ENCODE data around the gene KIF2A.

KIF2A gene

GRCh38 chr5:62308439-62308838, 2.4 kb downstream of the KIF2A start:
- Histone ChIP-seq H3K9me3 (ENCODE audit: control insufficient read depth, insufficient read depth, low read depth, low read length) (no peaks in the 10 kb centered on the region), H3K27ac (ENCODE audit: extremely low read depth, low read depth, low read length) (no peak overlapping the region), H3K4me1 (ENCODE audit: control insufficient read depth, insufficient read depth, low read length) (peaks cover 6% of the 10 kb centered on the region; the same call in 1 of the 2 replicates), H3K36me3 (ENCODE audit: control insufficient read depth in 2 of 2, insufficient read depth in 1 of 2, low read length in 2 of 2) (peaks cover 0 to 5% of the 10 kb centered on the region in 2 experiments; a peak in 1 of 3 replicates), H3K4me3 (ENCODE audit: low read depth, low read length) (no peak overlapping the region)
- ChIA-PET POLR2A (no interaction called here), CTCF (interaction anchor here (0.7 to 1.4 kb wide), 3 partner anchors 10 to 84 kb away, joined by 3 to 4 read pairs (median 3); no protein-coding TSS in a partner anchor)
- TF ChIP-seq ZNF146 (tag by site-specific recombination; IDR thresholded peaks at IDR 0.05) (peak; percentile 94), ZNF664 (tag by site-specific recombination; IDR thresholded peaks at IDR 0.05) (peak; percentile 72), ZNF76 (tag by site-specific recombination; IDR thresholded peaks at IDR 0.05; ENCODE audit: borderline replicate concordance, low read depth) (no peak), KLF17 (tag by site-specific recombination; IDR thresholded peaks at IDR 0.05) (no peak)
- TF ChIP-seq, protein P1, sequence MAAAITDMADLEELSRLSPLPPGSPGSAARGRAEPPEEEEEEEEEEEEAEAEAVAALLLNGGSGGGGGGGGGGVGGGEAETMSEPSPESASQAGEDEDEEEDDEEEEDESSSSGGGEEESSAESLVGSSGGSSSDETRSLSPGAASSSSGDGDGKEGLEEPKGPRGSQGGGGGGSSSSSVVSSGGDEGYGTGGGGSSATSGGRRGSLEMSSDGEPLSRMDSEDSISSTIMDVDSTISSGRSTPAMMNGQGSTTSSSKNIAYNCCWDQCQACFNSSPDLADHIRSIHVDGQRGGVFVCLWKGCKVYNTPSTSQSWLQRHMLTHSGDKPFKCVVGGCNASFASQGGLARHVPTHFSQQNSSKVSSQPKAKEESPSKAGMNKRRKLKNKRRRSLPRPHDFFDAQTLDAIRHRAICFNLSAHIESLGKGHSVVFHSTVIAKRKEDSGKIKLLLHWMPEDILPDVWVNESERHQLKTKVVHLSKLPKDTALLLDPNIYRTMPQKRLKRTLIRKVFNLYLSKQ (tag by site-specific recombination; IDR thresholded peaks at IDR 0.05; ENCODE audit: borderline replicate concordance) = no peak

DNA sequence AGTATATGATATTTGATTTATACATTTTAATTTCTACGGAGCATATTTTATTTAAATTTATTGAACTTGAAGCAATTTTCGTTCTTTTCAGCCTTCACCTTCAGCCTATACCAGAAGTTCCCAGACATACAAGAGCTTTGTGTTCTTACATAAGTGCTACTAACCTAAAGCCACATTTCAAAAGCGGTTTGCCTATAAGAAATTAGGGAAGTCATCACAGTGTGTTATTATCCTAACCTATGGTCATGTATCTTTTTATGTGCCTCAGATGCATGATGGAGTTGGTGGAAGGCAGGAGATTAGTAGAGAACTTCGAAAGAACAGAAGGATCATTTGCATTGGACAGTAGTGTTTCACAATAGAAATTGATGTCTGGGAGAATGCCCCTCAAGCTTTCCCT, 3.1 kb downstream of the KIF2A start:
- Histone ChIP-seq H3K9me3 (ENCODE audit: control insufficient read depth, insufficient read depth, low read depth, low read length) (no peaks in the 10 kb centered on the region), H3K4me1 (ENCODE audit: control insufficient read depth, insufficient read depth, low read length) (peaks cover 6% of the 10 kb centered on the region; the same call in 1 of the 2 replicates), H3K4me3 (ENCODE audit: low read depth, low read length) (no peak overlapping the region), H3K36me3 (ENCODE audit: control insufficient read depth in 2 of 2, insufficient read depth in 1 of 2, low read length in 2 of 2) (peaks cover 0 to 5% of the 10 kb centered on the region in 2 experiments; a peak in 1 of 3 replicates), H3K27ac (ENCODE audit: extremely low read depth, low read depth, low read length) (no peak overlapping the region)
- CTCF ChIA-PET = interaction anchor here (0.6 to 1.4 kb wide), 6 partner anchors 9 to 85 kb away, joined by 3 to 4 read pairs (median 3); no protein-coding TSS in a partner anchor
- POLR2A ChIA-PET = no interaction called here
- no peak for TF ChIP-seq ZNF416 (tag by site-specific recombination; IDR thresholded peaks at IDR 0.05)
- TF ChIP-seq TCF7L2 (IDR thresholded peaks at IDR 0.05; ENCODE audit: borderline replicate concordance, low read depth, low read length) = no peak
- TF ChIP-seq PRDM10 (tag by site-specific recombination; IDR thresholded peaks at IDR 0.05) = no peak
- no peak for TF ChIP-seq ZNF600 (tag by site-specific recombination; IDR thresholded peaks at IDR 0.05)
- TF ChIP-seq ZNF433 (tag by site-specific recombination; IDR thresholded peaks at IDR 0.05; ENCODE audit: low read depth) = no peak
- TF ChIP-seq ZNF791 (tag by site-specific recombination; IDR thresholded peaks at IDR 0.05) = no peak
- TF ChIP-seq PRDM1 (tag by site-specific recombination; IDR thresholded peaks at IDR 0.05) = peak; percentile 45; the same call in 1 of the 2 replicates
- no peak for TF ChIP-seq BCL6B (tag by site-specific recombination; IDR thresholded peaks at IDR 0.05)
